ENCODE measurements around the gene IDE. TPM values are rescaled to one million over a fixed set of nuclear protein-coding genes. Genes with fewer than 3 reads are reported as not detected.
"Not testable (repeated sequence)": the region's sequence is repeated elsewhere in the genome, so short reads cannot be mapped to it uniquely, and the experiment has no call there.

IDE gene
- total RNA-seq, 1 donor from 2014 or later, result 51.1 TPM

- H3K4me3 Mint-ChIP-seq, result peak overlapping the region; percentile 90
- H3K9me3 Mint-ChIP-seq, result no peaks in the 10 kb centered on the region
- H3K27ac Mint-ChIP-seq (ENCODE audit: unreplicated experiment), result peak overlapping the region; percentile 98
- peak; percentile 36 for TF ChIP-seq CTCF (conservative IDR thresholded peaks at IDR 0.05)
- DNase-seq (ENCODE audit: low read depth, low spot score), result peak; percentile 26
- peaks cover 38% of the 10 kb centered on the region for H3K4me1 Mint-ChIP-seq
- no peaks in the 10 kb centered on the region for H3K36me3 Mint-ChIP-seq (ENCODE audit: low read depth)
- H3K27me3 Mint-ChIP-seq (ENCODE audit: low read depth), result no peaks in the 10 kb centered on the region
These were observed 17.0 kb upstream of the IDE start for GRCh38 chr10:92590623-92591549.

DNA sequence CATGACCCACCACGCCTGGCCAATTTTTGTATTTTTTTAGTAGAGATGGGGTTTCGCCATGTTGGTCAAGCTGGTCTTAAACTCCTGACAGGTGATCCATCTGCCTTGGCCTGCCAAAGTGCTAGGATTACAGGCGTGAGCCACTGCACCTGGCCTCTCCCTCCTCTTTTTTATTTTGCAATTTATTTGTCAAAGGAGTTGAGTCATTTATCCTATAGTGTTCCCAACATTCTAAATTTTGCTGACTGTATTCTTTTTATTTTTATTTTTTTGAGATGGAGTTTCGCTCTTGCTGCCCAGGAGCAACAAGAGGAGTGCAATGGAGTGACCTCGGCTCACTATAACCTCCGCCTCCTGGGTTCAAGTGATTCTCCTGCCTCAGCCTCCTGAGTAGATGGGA, 8.5 kb upstream of the IDE start:
- H3K27me3 Mint-ChIP-seq (ENCODE audit: low read depth); DNase-seq (ENCODE audit: low read depth, low spot score); H3K9me3 Mint-ChIP-seq; H3K36me3 Mint-ChIP-seq (ENCODE audit: low read depth); H3K27ac Mint-ChIP-seq (ENCODE audit: unreplicated experiment); H3K4me1 Mint-ChIP-seq; H3K4me3 Mint-ChIP-seq: not testable (repeated sequence)

GRCh38 chr10:92575961-92576360, 2.1 kb upstream of the IDE start:
- H3K27ac Mint-ChIP-seq (ENCODE audit: unreplicated experiment), result no peak overlapping the region
- DNase-seq (ENCODE audit: low read depth, low spot score), result no peak
- H3K27me3 Mint-ChIP-seq (ENCODE audit: low read depth), result no peaks in the 10 kb centered on the region
- no peaks in the 10 kb centered on the region for H3K9me3 Mint-ChIP-seq
- peaks cover 26% of the 10 kb centered on the region for H3K4me1 Mint-ChIP-seq
- no peak for TF ChIP-seq CTCF (conservative IDR thresholded peaks at IDR 0.05)
- H3K4me3 Mint-ChIP-seq, result peak overlapping the region; percentile 90
- no peaks in the 10 kb centered on the region for H3K36me3 Mint-ChIP-seq (ENCODE audit: low read depth)

- Mint-ChIP-seq H3K36me3 (ENCODE audit: low read depth) (no peaks in the 10 kb centered on the region), H3K27ac (ENCODE audit: unreplicated experiment) (peak overlapping the region; percentile 93), H3K4me1 (peaks cover 29% of the 10 kb centered on the region), H3K4me3 (peak overlapping the region; percentile 90), H3K27me3 (ENCODE audit: low read depth) (no peaks in the 10 kb centered on the region), H3K9me3 (no peaks in the 10 kb centered on the region)
- peak; percentile 54 for TF ChIP-seq CTCF (conservative IDR thresholded peaks at IDR 0.05)
- no peak for DNase-seq (ENCODE audit: low read depth, low spot score)
These were observed 812 bp upstream of the IDE start for GRCh38 chr10:92574548-92575261.

DNA sequence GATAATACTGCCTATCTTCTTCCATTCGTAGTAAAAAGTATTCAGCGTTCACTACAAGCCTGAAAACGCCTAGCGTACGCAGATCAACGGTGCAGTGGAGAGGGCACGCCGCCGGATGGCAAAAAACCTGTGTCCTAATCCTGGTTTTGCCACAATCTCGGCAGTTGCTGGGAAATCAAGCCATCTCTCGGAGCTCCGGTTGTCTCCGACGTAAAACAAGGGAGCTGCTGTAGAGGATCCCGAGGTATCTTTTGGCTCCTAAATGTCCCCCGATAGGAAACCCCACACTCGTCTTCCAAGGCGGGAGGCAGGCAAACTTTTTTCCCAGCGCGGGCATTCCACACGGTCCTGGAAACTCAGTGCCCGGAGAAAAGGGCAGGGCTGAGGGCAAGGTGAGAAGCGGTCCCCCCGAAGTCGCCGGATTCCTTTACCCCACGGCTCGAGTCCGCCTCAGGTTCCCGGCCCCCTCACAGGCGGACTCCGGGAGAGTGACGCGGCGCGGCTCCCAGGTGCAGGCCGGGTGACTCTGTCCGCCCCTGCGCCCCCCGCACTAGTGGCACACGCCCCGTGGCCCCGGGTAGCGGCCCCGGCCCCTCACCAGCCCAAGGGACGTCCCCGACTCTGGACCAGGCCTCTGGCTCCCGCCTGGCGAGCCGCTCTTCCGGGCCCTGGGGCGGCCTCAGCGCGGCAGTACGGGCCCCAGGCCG, 649 bp downstream of the IDE start:
- H3K9me3 Mint-ChIP-seq, result no peaks in the 10 kb centered on the region
- H3K27ac Mint-ChIP-seq (ENCODE audit: unreplicated experiment), result peak overlapping the region; percentile 47
- peaks cover 33% of the 10 kb centered on the region for H3K4me1 Mint-ChIP-seq
- H3K4me3 Mint-ChIP-seq, result peak overlapping the region; percentile 90
- peaks cover 2% of the 10 kb centered on the region for H3K36me3 Mint-ChIP-seq (ENCODE audit: low read depth)
- TF ChIP-seq CTCF (conservative IDR thresholded peaks at IDR 0.05), result peak; percentile 41
- peak; percentile 26 for DNase-seq (ENCODE audit: low read depth, low spot score)
- no peaks in the 10 kb centered on the region for H3K27me3 Mint-ChIP-seq (ENCODE audit: low read depth)
